Measurements from ENCODE around the gene REEP1. TPM values are rescaled to one million over a fixed set of nuclear protein-coding genes. Genes with fewer than 3 reads are reported as not detected.

Gene REEP1
- total RNA-seq, 1 experiment from 2014 or later: 5.9 TPM

DNA sequence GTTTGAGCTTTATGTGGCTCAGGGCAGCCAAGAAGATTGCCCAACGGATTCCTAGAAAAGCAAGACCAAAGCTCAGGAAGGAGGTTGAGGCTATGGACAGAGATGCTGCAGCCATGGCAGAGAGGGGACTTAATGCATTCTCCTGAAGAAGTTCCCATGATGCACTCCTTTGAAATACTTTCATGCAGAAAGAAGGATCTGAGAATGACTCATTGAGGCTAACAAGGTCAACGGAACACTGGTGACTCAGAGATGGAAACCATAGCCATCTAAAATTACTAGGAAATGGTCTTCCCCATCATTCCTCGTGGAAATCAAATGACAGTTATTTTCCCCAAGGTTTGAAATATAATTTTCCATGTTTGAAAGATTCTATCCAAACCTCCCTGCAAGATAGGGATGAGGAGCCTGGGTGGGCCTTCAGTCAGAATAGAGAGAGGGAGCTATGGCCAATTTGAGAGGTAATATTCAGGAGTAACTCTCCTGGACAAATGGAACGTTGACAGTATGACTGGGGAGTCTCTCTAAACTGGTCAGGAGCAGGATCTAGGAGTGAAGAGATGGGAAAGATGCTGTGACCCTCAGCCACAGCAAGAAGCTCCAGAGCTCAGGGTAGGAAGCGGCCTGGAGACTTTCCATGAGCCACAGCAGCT is 63.0 kb downstream of the REEP1 start (continued):
- TF ChIP-seq ELF1 (IDR thresholded peaks at IDR 0.05; ENCODE audit: borderline replicate concordance, low read depth): no peak

DNA sequence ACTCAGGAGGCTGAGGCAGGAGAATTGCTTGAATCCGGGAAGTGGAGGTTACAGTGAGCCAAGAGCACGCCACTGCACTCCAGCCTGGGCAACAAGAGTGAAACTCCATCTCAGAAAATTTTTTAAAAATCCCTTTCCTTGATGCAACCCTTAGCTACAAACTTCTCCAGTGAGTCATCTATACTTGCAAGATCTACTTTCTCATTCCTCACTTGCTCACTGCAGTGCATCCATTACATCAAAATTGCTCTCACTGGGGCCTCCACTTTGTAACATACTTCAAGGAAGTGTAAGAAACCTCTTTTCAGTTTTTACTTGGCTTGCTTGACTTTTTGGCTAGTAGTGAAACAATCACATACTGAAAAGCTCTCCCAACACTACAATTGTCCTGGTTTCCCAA is 65.3 kb downstream of the REEP1 start:
- CTCF ChIA-PET: no interaction called here

More for the DNA sequence above, 65.3 kb downstream of the REEP1 start:
- no peak for TF ChIP-seq SP1 (IDR thresholded peaks at IDR 0.05; ENCODE audit: low read depth)
- no peak for TF ChIP-seq JUND (IDR thresholded peaks at IDR 0.05)
- TF ChIP-seq SRF (IDR thresholded peaks at IDR 0.05; ENCODE audit: low read depth): no peak
- TF ChIP-seq POLR2A (IDR thresholded peaks at IDR 0.05; ENCODE audit: borderline replicate concordance, extremely low read depth, insufficient read depth, insufficient read length): no peak
- TF ChIP-seq ZFX (IDR thresholded peaks at IDR 0.05): no peak
- TF ChIP-seq SIN3A (IDR thresholded peaks at IDR 0.05; ENCODE audit: low read depth): no peak
- TF ChIP-seq TCF7L2 (IDR thresholded peaks at IDR 0.05; ENCODE audit: borderline replicate concordance, extremely low read depth, insufficient read depth, insufficient read length): no peak
- no peak for TF ChIP-seq ATF3 (IDR thresholded peaks at IDR 0.05)
- no peak for TF ChIP-seq EGR1 (IDR thresholded peaks at IDR 0.05; ENCODE audit: low read depth)
- no peak for TF ChIP-seq YY1 (IDR thresholded peaks at IDR 0.05; ENCODE audit: extremely low read depth, insufficient replicate concordance, low read depth, low read length)
- no peak for TF ChIP-seq ZBTB33 (IDR thresholded peaks at IDR 0.05; ENCODE audit: extremely low read depth, insufficient replicate concordance, low read length)
- TF ChIP-seq RAD21 (IDR thresholded peaks at IDR 0.05; ENCODE audit: low read depth): no peak
- no peak for TF ChIP-seq ELF1 (IDR thresholded peaks at IDR 0.05; ENCODE audit: borderline replicate concordance, low read depth)
- TF ChIP-seq CBX3 (IDR thresholded peaks at IDR 0.05; ENCODE audit: low read depth): no peak
- TF ChIP-seq EZH2 (IDR thresholded peaks at IDR 0.05): no peak
- TF ChIP-seq MAX (IDR thresholded peaks at IDR 0.05): no peak
- no peak for TF ChIP-seq POLR2AphosphoS5 (IDR thresholded peaks at IDR 0.05; ENCODE audit: low read depth, low read length)
- H3K4me1 ChIP-seq (ENCODE audit: control insufficient read depth in 1 of 2, insufficient read depth in 2 of 2, low read length in 2 of 2): peaks cover 8 to 17% of the 10 kb centered on the region in 2 experiments; a peak in 3 of 4 replicates
- H3K4me3 ChIP-seq (replicated peaks in 1 of 2; ENCODE audit: low read depth in 1 of 2, low read length in 2 of 2): no peak overlapping the region
- H3K9ac ChIP-seq (ENCODE audit: low read length): no peak overlapping the region
- no peak for ATAC-seq
- no peak overlapping the region for H3K27ac ChIP-seq (ENCODE audit: low read depth, low read length)
- intact Hi-C loops (cut with micrococcal nuclease): no loop called here
- ChIA-PET RAD21 (ENCODE audit: low non-redundant PET in 1 of 2, low total read pairs in 2 of 2, uncharacterized antibody in 2 of 2, unreplicated experiment in 2 of 2) (no interaction called here), POLR2A (no interaction called here)
- BruUV-seq (replicated peaks): no TSS peak
- H3K27me3 ChIP-seq (ENCODE audit: insufficient read depth, low read length): no peaks in the 10 kb centered on the region
- DNase-seq (ENCODE audit: low read depth, low spot score): no peak
- no peak overlapping the region for H3K4me2 ChIP-seq (ENCODE audit: low read length)
- H3K79me2 ChIP-seq (ENCODE audit: insufficient read depth, low read length): no peaks in the 10 kb centered on the region
- no peaks in the 10 kb centered on the region for H3K36me3 ChIP-seq (ENCODE audit: control insufficient read depth in 1 of 2, insufficient read depth in 2 of 2, low read length in 2 of 2)
- H4K20me1 ChIP-seq (ENCODE audit: insufficient read depth): no peaks in the 10 kb centered on the region
- peaks cover 13 to 16% of the 10 kb centered on the region in 2 experiments; a peak in 3 of 4 replicates for H3K9me3 ChIP-seq (ENCODE audit: control insufficient read depth in 1 of 2, insufficient read depth in 1 of 2, low read depth in 1 of 2, low read length in 2 of 2)
- H2AFZ ChIP-seq (ENCODE audit: low read depth, low read length, poor library complexity, severe bottlenecking): no peak overlapping the region
- H3K9me2 ChIP-seq (ENCODE audit: insufficient read depth): no peaks in the 10 kb centered on the region

Measured in HCT116 (cell line).